Adrenal gland (tissue), 5 donors: ENCODE measurements around the gene HTRA3.

Experiments
- POLR2A ChIP-seq, 2 donors: fragments of 450-650 bp; IDR thresholded peaks; one replicate each; pipeline ENCODE4 v1.6.1; 2017; ENCODE audit warnings: antibody characterized with exemption in 2 of 2, mild to moderate bottlenecking in 2 of 2, moderate library complexity in 1 of 2
- TF ChIP-seq, protein P1 (sequence below), 6 experiments: fragments of 450-650 bp in 4 of 6; fragments of 200-600 bp in 2 of 6; sonication (generic) in 1 of 6; IDR thresholded peaks; 1 replicate in 5 of 6; 2 replicates in 1 of 6; pipeline versions ENCODE4 v1.5.1 to v1.8.0; 2016 to 2021; ENCODE audit warnings: antibody characterized with exemption in 6 of 6, mild to moderate bottlenecking in 2 of 6, moderate library complexity in 1 of 6
- donor health status: DM: no; HTN: no; CAD: no.

DNA sequence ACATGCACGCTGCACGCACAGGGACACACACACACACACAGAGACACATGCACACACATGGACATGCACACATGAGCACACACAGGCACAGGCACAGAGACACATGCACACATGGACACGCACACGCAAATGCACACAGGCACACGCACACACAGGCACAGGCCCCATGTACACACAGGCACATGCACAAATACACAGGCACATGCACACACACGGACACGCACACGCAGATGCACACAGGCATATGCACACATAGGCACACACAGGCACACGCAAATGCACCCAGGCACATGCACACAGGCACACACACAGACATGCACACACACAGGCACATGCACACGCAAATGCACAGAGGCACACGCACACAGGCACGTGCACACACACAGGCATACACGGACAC, 30.3 kb upstream of the HTRA3 start:
- no peak for TF ChIP-seq POLR2A (IDR thresholded peaks at IDR 0.05)
- TF ChIP-seq, protein P1, sequence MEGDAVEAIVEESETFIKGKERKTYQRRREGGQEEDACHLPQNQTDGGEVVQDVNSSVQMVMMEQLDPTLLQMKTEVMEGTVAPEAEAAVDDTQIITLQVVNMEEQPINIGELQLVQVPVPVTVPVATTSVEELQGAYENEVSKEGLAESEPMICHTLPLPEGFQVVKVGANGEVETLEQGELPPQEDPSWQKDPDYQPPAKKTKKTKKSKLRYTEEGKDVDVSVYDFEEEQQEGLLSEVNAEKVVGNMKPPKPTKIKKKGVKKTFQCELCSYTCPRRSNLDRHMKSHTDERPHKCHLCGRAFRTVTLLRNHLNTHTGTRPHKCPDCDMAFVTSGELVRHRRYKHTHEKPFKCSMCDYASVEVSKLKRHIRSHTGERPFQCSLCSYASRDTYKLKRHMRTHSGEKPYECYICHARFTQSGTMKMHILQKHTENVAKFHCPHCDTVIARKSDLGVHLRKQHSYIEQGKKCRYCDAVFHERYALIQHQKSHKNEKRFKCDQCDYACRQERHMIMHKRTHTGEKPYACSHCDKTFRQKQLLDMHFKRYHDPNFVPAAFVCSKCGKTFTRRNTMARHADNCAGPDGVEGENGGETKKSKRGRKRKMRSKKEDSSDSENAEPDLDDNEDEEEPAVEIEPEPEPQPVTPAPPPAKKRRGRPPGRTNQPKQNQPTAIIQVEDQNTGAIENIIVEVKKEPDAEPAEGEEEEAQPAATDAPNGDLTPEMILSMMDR (IDR thresholded peaks at IDR 0.05) = no peak
